PFSK-1 (cell line): ENCODE results near the gene MRPL27.

Experiments used
- FOXP2 ChIP-seq: optimal IDR thresholded peaks from 2 replicates; pipeline ENCODE3; 2011; ENCODE audit warnings: borderline replicate concordance, control low read depth, inconsistent platforms; ENCODE audit not compliant: insufficient read depth; ENCODE audit errors: extremely low read length, extremely low read depth
- POLR2AphosphoS5 ChIP-seq: IDR thresholded peaks from 2 replicates; pipeline ENCODE4 v1.6.1; 2012; ENCODE audit warnings: low read depth, mild to moderate bottlenecking, control low read depth, low read length, moderate library complexity
- REST ChIP-seq, 2 experiments: IDR thresholded peaks; 2 replicates each; pipeline versions ENCODE4 v1.6.1 to v1.8.0; 2011 to 2012; ENCODE audit warnings: low read depth in 2 of 2, low read length in 2 of 2, control low read depth in 1 of 2, inconsistent platforms in 1 of 2, mild to moderate bottlenecking in 1 of 2, moderate library complexity in 1 of 2; ENCODE audit not compliant: insufficient read depth in 1 of 2
- SIN3A ChIP-seq: IDR thresholded peaks from 2 replicates; pipeline ENCODE4 v1.6.1; 2012; ENCODE audit warnings: mild to moderate bottlenecking, low read length, moderate library complexity, borderline replicate concordance; ENCODE audit not compliant: insufficient read depth
- TAF1 ChIP-seq: IDR thresholded peaks from 2 replicates; pipeline ENCODE4 v1.6.1; 2012; ENCODE audit warnings: low read length, control low read depth, borderline replicate concordance; ENCODE audit not compliant: insufficient read depth

Gene MRPL27

GRCh38 chr17:50326831-50327364 lies 46.1 kb downstream of the MRPL27 start:
- TF ChIP-seq SIN3A (no peak), FOXP2 (no peak), TAF1 (no peak), POLR2AphosphoS5 (no peak), REST (IDR thresholded peaks at IDR 0.05; ENCODE audit: insufficient read depth in 1 of 2, low read depth in 2 of 2, low read length in 2 of 2) (no peak)

GRCh38 chr17:50325906-50326305 lies 47.1 kb downstream of the MRPL27 start:
- TF ChIP-seq SIN3A, result no peak
- no peak for TF ChIP-seq POLR2AphosphoS5
- no peak for TF ChIP-seq FOXP2
- TF ChIP-seq REST (IDR thresholded peaks at IDR 0.05; ENCODE audit: insufficient read depth in 1 of 2, low read depth in 2 of 2, low read length in 2 of 2), result no peak
- no peak for TF ChIP-seq TAF1

- TF ChIP-seq FOXP2 (no peak), SIN3A (no peak), POLR2AphosphoS5 (no peak), TAF1 (no peak), REST (IDR thresholded peaks at IDR 0.05; ENCODE audit: insufficient read depth in 1 of 2, low read depth in 2 of 2, low read length in 2 of 2) (no peak)
Observed at GRCh38 chr17:50323060-50323459, 49.9 kb downstream of the MRPL27 start.

GRCh38 chr17:50322271-50322670 lies 50.7 kb downstream of the MRPL27 start:
- no peak for TF ChIP-seq TAF1
- TF ChIP-seq FOXP2, result no peak
- TF ChIP-seq POLR2AphosphoS5, result no peak
- TF ChIP-seq REST (IDR thresholded peaks at IDR 0.05; ENCODE audit: insufficient read depth in 1 of 2, low read depth in 2 of 2, low read length in 2 of 2), result no peak
- no peak for TF ChIP-seq SIN3A
